DND-41 (cell line): Measurements from ENCODE around the gene FBXO24.
A peak's percentile ranks its signal among the peaks of the same experiment; 100 is the strongest.

Source experiments
- ATAC-seq: fragments of 200-7000 bp; cut with Tn5 transposase; 3 replicates; pipeline ENCODE4 v1.9.1; 2021; ENCODE audit warnings: low read depth; ENCODE audit not compliant: insufficient read depth
- DNase-seq: peaks from one replicate; pipeline ENCODE4 v3.0.0-alpha.2; 2020
- H2AFZ ChIP-seq: 2 replicates; pipeline ENCODE4 v1.6.0; 2012; ENCODE audit warnings: low read depth, low read length
- H3K27ac ChIP-seq: 2 replicates; pipeline ENCODE4 v1.5.1; 2012; ENCODE audit warnings: low read length, inconsistent platforms
- H3K27me3 ChIP-seq: fragments of 200-600 bp; sonication (generic); 2 replicates; pipeline ENCODE4 v1.6.0; 2012; ENCODE audit warnings: low read length, mild to moderate bottlenecking, inconsistent platforms; ENCODE audit not compliant: insufficient read depth, poor library complexity
- H3K36me3 ChIP-seq: 2 replicates; pipeline ENCODE4 v1.5.1; 2012; ENCODE audit warnings: low read length, inconsistent platforms; ENCODE audit not compliant: insufficient read depth
- H3K4me1 ChIP-seq: 2 replicates; pipeline ENCODE4 v1.5.1; 2012; ENCODE audit warnings: mild to moderate bottlenecking, low read length; ENCODE audit not compliant: insufficient read depth
- H3K4me2 ChIP-seq: 2 replicates; pipeline ENCODE4 v1.6.0; 2012; ENCODE audit warnings: mild to moderate bottlenecking, moderate library complexity, low read length, inconsistent platforms; ENCODE audit not compliant: insufficient read depth
- H3K4me3 ChIP-seq, 2 experiments: fragments of 200-600 bp in 1 of 2; shearing (Covaris generic) in 1 of 2; 2 replicates each; pipeline ENCODE4 v1.5.1; 2012 to 2016; ENCODE audit warnings: inconsistent platforms in 2 of 2, low read length in 2 of 2, mild to moderate bottlenecking in 2 of 2, low read depth in 1 of 2, moderate library complexity in 1 of 2
- H3K79me2 ChIP-seq: 2 replicates; pipeline ENCODE4 v1.6.0; 2012; ENCODE audit warnings: low read length, inconsistent platforms; ENCODE audit not compliant: insufficient read depth
- H3K9ac ChIP-seq: 2 replicates; pipeline ENCODE4 v1.6.0; 2012; ENCODE audit warnings: low read depth, mild to moderate bottlenecking, inconsistent platforms, low read length, moderate library complexity
- H3K9me3 ChIP-seq: 2 replicates; pipeline ENCODE4 v1.5.1; 2012; ENCODE audit warnings: low read length, moderate library complexity, mild to moderate bottlenecking, inconsistent platforms; ENCODE audit not compliant: insufficient read depth, severe bottlenecking
- H4K20me1 ChIP-seq: 2 replicates; pipeline ENCODE4 v1.6.0; 2012; ENCODE audit warnings: low read length; ENCODE audit not compliant: insufficient read depth
- EZH2 ChIP-seq: IDR thresholded peaks from 3 replicates; pipeline ENCODE4 v1.6.1; 2012; ENCODE audit warnings: borderline replicate concordance, low read depth, mild to moderate bottlenecking, moderate library complexity, low read length, inconsistent platforms; ENCODE audit not compliant: severe bottlenecking
- TF ChIP-seq, protein P1 (sequence below): IDR thresholded peaks from 2 replicates; pipeline ENCODE4 v1.5.1; 2012; ENCODE audit warnings: borderline replicate concordance, low read length, moderate library complexity, mild to moderate bottlenecking; ENCODE audit not compliant: poor library complexity, severe bottlenecking; ENCODE audit errors: extremely low read depth

The FBXO24 gene

DNA sequence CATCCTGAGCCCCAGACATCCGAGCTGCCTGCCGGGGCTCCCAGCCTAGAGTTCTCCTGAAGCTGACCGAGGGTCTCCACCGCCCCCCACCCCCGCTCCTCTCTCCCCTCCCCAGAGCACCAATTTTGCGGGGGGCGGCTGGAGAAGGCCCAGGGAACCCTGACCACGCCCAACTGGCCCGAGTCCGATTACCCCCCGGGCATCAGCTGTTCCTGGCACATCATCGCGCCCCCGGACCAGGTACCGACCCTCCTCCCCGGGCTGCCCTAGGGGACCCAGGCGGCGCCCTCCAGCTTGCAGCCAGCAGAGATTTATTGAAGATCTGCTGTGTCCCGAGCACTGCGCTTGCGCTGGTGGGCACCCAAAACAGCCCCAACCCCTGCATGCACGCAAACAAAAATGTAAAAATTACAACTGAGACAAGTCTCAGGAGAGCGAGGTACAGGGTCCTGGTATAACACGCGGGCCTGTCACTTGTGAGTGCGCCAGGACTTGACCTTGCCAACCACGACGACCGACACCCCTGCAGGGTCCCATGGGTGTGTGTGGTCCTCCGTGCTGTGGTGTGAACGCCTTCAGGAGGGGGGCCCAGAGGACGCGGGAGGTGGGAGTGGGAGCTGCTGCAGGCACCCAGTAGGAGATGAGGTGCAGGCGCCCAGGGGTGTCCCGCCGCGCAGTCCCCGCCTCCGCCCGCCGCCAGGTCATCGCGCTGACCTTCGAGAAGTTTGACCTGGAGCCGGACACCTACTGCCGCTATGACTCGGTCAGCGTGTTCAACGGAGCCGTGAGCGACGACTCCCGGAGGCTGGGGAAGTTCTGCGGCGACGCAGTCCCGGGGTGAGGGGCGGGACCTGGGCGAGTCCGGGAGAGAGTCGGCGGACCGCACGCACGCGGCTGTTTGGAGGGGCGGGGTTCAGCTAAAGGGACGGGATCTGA is 19.1 kb downstream of the FBXO24 start:
- Histone ChIP-seq H3K27me3 (no peaks in the 10 kb centered on the region), H3K4me1 (peaks cover 27% of the 10 kb centered on the region), H3K36me3 (peaks cover 5% of the 10 kb centered on the region; the same call in 1 of the 2 replicates), H3K79me2 (no peaks in the 10 kb centered on the region), H3K9ac (peak overlapping the region; percentile 88), H4K20me1 (no peaks in the 10 kb centered on the region; the same call in 1 of the 2 replicates), H3K4me3 (peak overlapping the region; percentile 51 to 80; a peak in 3 of 4 replicates), H2AFZ (peak overlapping the region; percentile 97), H3K27ac (peak overlapping the region; percentile 80; the same call in 1 of the 2 replicates), H3K4me2 (peak overlapping the region; percentile 94), H3K9me3 (no peaks in the 10 kb centered on the region)
- ATAC-seq (no peak), DNase-seq (no peak)
- TF ChIP-seq, protein P1, sequence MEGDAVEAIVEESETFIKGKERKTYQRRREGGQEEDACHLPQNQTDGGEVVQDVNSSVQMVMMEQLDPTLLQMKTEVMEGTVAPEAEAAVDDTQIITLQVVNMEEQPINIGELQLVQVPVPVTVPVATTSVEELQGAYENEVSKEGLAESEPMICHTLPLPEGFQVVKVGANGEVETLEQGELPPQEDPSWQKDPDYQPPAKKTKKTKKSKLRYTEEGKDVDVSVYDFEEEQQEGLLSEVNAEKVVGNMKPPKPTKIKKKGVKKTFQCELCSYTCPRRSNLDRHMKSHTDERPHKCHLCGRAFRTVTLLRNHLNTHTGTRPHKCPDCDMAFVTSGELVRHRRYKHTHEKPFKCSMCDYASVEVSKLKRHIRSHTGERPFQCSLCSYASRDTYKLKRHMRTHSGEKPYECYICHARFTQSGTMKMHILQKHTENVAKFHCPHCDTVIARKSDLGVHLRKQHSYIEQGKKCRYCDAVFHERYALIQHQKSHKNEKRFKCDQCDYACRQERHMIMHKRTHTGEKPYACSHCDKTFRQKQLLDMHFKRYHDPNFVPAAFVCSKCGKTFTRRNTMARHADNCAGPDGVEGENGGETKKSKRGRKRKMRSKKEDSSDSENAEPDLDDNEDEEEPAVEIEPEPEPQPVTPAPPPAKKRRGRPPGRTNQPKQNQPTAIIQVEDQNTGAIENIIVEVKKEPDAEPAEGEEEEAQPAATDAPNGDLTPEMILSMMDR = no peak
- no peak for TF ChIP-seq EZH2

DNA sequence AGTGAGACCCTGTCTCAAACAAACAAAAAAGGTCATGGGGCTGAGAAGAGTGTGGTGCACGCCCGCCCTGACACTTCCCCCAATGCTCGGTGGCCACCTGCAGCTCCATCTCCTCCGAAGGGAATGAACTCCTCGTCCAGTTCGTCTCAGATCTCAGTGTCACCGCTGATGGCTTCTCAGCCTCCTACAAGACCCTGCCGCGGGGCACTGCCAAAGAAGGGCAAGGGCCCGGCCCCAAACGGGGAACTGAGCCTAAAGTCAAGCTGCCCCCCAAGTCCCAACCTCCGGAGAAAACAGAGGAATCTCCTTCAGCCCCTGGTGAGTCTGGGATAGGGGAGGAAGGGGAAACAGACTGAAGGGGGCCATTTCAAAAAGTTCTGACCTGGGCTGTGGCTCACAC is 20.2 kb downstream of the FBXO24 start:
- Histone ChIP-seq H3K4me2 (no peak overlapping the region), H3K4me1 (peaks cover 33% of the 10 kb centered on the region), H3K4me3 (no peak overlapping the region), H3K9me3 (no peaks in the 10 kb centered on the region), H2AFZ (no peak overlapping the region), H3K27me3 (no peaks in the 10 kb centered on the region), H3K27ac (no peak overlapping the region), H3K9ac (no peak overlapping the region), H3K79me2 (no peaks in the 10 kb centered on the region), H3K36me3 (peaks cover 5% of the 10 kb centered on the region; the same call in 1 of the 2 replicates), H4K20me1 (no peaks in the 10 kb centered on the region; the same call in 1 of the 2 replicates)
- DNase-seq (no peak), ATAC-seq (no peak)
- TF ChIP-seq EZH2 = no peak
- TF ChIP-seq, protein P1 = no peak

DNA sequence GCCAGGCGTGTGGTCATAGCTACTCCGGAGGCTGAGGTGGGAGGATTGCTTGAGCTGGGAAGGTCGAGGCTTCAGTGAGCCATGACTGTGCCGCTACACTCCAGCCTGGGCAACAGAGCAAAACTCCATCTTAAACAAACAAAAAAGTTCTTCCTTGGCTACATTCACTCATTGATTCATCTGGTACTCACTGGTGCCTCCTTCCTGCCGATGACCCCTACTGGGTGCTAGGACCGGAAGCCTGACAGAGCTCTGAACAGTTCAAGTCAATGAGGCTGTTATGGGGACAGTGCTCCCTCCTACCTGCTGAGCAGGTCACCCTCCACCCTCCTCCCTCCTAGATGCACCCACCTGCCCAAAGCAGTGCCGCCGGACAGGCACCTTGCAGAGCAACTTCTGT is 21.0 kb downstream of the FBXO24 start:
- H3K9me3 ChIP-seq = no peaks in the 10 kb centered on the region
- TF ChIP-seq, protein P1 = no peak
- TF ChIP-seq EZH2 = no peak
- peaks cover 5% of the 10 kb centered on the region; the same call in 1 of the 2 replicates for H3K36me3 ChIP-seq
- no peak overlapping the region for H3K4me2 ChIP-seq
- peaks cover 36% of the 10 kb centered on the region for H3K4me1 ChIP-seq
- no peak for DNase-seq
- ATAC-seq = no peak
- H3K79me2 ChIP-seq = no peaks in the 10 kb centered on the region
- no peak overlapping the region for H2AFZ ChIP-seq
- no peak overlapping the region for H3K27ac ChIP-seq
- H3K4me3 ChIP-seq = no peak overlapping the region
- H3K27me3 ChIP-seq = no peaks in the 10 kb centered on the region
- no peak overlapping the region for H3K9ac ChIP-seq
- no peaks in the 10 kb centered on the region; the same call in 1 of the 2 replicates for H4K20me1 ChIP-seq
